Measurements from ENCODE around the gene SLC10A3. TPM values are rescaled to one million over a fixed set of nuclear protein-coding genes. Genes with fewer than 3 reads are reported as not detected.

SLC10A3 gene
- total and polyA plus RNA-seq, 2 of the 8 experiments (the other 6 are each of a cell fraction or from before 2014, with no cell fraction given): 6.8 to 9.5 TPM

DNA sequence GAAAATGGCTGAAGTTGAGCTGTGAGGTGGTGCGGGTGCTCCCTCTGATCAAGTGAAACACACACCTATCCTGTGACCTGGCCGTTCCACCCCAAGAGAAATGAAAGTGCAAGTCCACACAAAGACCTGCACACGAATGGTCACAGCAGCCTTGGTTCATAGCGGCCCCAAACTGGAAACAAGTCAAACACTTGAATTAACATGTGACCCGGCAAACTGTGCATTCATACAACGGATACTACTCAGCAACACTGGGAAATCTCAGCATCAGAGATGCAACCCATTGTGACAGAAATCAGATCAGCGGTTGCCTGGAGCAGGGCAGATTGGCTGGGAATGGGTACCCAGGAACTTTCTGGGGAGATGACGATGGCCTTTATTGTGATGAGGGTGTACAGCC, 48.6 kb upstream of the SLC10A3 start:
- H2BK15ac ChIP-seq (ENCODE audit: low read length): no peak overlapping the region
- no peak overlapping the region for H3K18ac ChIP-seq (ENCODE audit: extremely low read depth, low read length)
- H2BK5ac ChIP-seq (ENCODE audit: low read depth, low read length): no peak overlapping the region
- POLR2A ChIA-PET (ENCODE audit: partially characterized antibody): interaction anchor here (0.9 kb wide), 1 partner anchor 137 kb away, joined by 4 read pairs; no protein-coding TSS in a partner anchor
- H3K9me3 ChIP-seq (ENCODE audit: insufficient read depth in 2 of 2, low read depth in 1 of 2, low read length in 1 of 2): no peaks in the 10 kb centered on the region; a peak in 1 of 4 replicates
- H3K4ac ChIP-seq (replicated peaks; ENCODE audit: insufficient read length, low read depth, low read length): no peak overlapping the region
- H3K9ac ChIP-seq (replicated peaks in 1 of 4; ENCODE audit: extremely low read depth in 1 of 4, low read depth in 3 of 4, low read length in 3 of 4): no peak overlapping the region
- DNase-seq (ENCODE audit: low read depth in 1 of 2, low spot score in 2 of 2) (no peak), FAIRE-seq (no peak)
- H3K14ac ChIP-seq (ENCODE audit: insufficient read length): no peak overlapping the region
- no peak overlapping the region for H4K5ac ChIP-seq (ENCODE audit: insufficient read length, low read depth, low read length)
- 90% methylated on average over 8 of the region's 8 CpGs; no CpG with 5 or more reads in 1 of the 2 experiments for WGBS, 2 experiments (ENCODE audit: extremely low coverage in 1 of 2, insufficient coverage in 1 of 2, insufficient read length in 1 of 2, insufficient replicate concordance in 2 of 2, low coverage in 1 of 2, low lambda C conversion rate in 2 of 2, missing lambda C conversion rate in 1 of 2)
- no peak overlapping the region for H4K8ac ChIP-seq (ENCODE audit: extremely low read depth, insufficient read depth, low read length)
- no peak overlapping the region for H3K23ac ChIP-seq (ENCODE audit: insufficient read length)
- H3K79me1 ChIP-seq (ENCODE audit: low read depth, low read length): no peaks in the 10 kb centered on the region; the same call in 1 of the 2 replicates
- no peak overlapping the region for H2BK120ac ChIP-seq (replicated peaks; ENCODE audit: low read depth, low read length)
- H3K36me3 ChIP-seq (ENCODE audit: control insufficient read depth in 2 of 4, insufficient read depth in 4 of 4, low read length in 3 of 4): peaks cover 0 to 9% (median 4%) of the 10 kb centered on the region in 4 experiments; a peak in 6 of 8 replicates
- H2AFZ ChIP-seq (ENCODE audit: low read length): no peak overlapping the region
- no peak overlapping the region for H3K4me2 ChIP-seq (ENCODE audit: insufficient read depth in 1 of 2, low read depth in 2 of 2, low read length in 2 of 2)
- H3K23me2 ChIP-seq (ENCODE audit: low read depth, low read length): no peaks in the 10 kb centered on the region
- H3K27me3 ChIP-seq (replicated peaks in 1 of 4; ENCODE audit: control insufficient read depth in 3 of 4, extremely low read depth in 1 of 4, insufficient read depth in 3 of 4, low read length in 3 of 4): no peaks in the 10 kb centered on the region
- H3K4me1 ChIP-seq (replicated peaks in 1 of 4; ENCODE audit: control insufficient read depth in 3 of 4, insufficient read depth in 4 of 4, low read length in 3 of 4): peaks cover 0 to 3% (median 0%) of the 10 kb centered on the region in 4 experiments; a peak in 3 of 7 replicates
- CTCF ChIA-PET (ENCODE audit: partially characterized antibody): no interaction called here
- no peak overlapping the region for H2BK12ac ChIP-seq (ENCODE audit: low read depth, low read length)
- peaks cover 0 to 4% of the 10 kb centered on the region in 2 experiments for H4K20me1 ChIP-seq (replicated peaks in 1 of 2; ENCODE audit: control insufficient read depth in 1 of 2, insufficient read depth in 2 of 2, low read length in 2 of 2)
- no peaks in the 10 kb centered on the region for H3K79me2 ChIP-seq (ENCODE audit: control insufficient read depth in 1 of 2, insufficient read depth in 2 of 2, low read length in 2 of 2)
- H2BK20ac ChIP-seq (ENCODE audit: low read length): no peak overlapping the region
- H2AK5ac ChIP-seq (ENCODE audit: low read depth, low read length): no peak overlapping the region
- no peak overlapping the region for H3K27ac ChIP-seq (ENCODE audit: low read depth, low read length)
- no peak overlapping the region for H4K91ac ChIP-seq (replicated peaks; ENCODE audit: insufficient read length, low read length)
- no peak overlapping the region for H3K4me3 ChIP-seq (ENCODE audit: extremely low read depth in 1 of 4, insufficient read depth in 2 of 4, low read depth in 3 of 4, low read length in 4 of 4)
- TF ChIP-seq, protein P1, sequence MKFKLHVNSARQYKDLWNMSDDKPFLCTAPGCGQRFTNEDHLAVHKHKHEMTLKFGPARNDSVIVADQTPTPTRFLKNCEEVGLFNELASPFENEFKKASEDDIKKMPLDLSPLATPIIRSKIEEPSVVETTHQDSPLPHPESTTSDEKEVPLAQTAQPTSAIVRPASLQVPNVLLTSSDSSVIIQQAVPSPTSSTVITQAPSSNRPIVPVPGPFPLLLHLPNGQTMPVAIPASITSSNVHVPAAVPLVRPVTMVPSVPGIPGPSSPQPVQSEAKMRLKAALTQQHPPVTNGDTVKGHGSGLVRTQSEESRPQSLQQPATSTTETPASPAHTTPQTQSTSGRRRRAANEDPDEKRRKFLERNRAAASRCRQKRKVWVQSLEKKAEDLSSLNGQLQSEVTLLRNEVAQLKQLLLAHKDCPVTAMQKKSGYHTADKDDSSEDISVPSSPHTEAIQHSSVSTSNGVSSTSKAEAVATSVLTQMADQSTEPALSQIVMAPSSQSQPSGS (IDR thresholded peaks at IDR 0.05; ENCODE audit: low read length): no peak
- TF ChIP-seq, protein P2, sequence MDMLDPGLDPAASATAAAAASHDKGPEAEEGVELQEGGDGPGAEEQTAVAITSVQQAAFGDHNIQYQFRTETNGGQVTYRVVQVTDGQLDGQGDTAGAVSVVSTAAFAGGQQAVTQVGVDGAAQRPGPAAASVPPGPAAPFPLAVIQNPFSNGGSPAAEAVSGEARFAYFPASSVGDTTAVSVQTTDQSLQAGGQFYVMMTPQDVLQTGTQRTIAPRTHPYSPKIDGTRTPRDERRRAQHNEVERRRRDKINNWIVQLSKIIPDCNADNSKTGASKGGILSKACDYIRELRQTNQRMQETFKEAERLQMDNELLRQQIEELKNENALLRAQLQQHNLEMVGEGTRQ (IDR thresholded peaks at IDR 0.05; ENCODE audit: low read length): no peak
- TF ChIP-seq SIN3A (conservative IDR thresholded peaks at IDR 0.05 in 1 of 2, IDR thresholded peaks at IDR 0.05 in 1 of 2; ENCODE audit: low read depth in 1 of 2, low read length in 2 of 2) (no peak), EGR1 (IDR thresholded peaks at IDR 0.05; ENCODE audit: borderline replicate concordance, low read depth, low read length) (no peak), JUND (IDR thresholded peaks at IDR 0.05; ENCODE audit: low read length) (no peak), MAFK (IDR thresholded peaks at IDR 0.05; ENCODE audit: low read depth, low read length) (no peak), CHD2 (IDR thresholded peaks at IDR 0.05; ENCODE audit: low read length) (no peak)
- TF ChIP-seq, protein P3, sequence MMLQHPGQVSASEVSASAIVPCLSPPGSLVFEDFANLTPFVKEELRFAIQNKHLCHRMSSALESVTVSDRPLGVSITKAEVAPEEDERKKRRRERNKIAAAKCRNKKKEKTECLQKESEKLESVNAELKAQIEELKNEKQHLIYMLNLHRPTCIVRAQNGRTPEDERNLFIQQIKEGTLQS (IDR thresholded peaks at IDR 0.05; ENCODE audit: insufficient read depth, low read depth, low read length): no peak
- no peak overlapping the region for H3K56ac ChIP-seq (replicated peaks; ENCODE audit: insufficient read length, low read depth, low read length)

Data from H1 (cell line).